Activated naive CD4-positive, alpha-beta T cell treated with anti-CD3 and anti-CD28 coated beads for 36 hours (primary cell): ENCODE results near the gene CARM1. TPM values are rescaled to one million over a fixed set of nuclear protein-coding genes. Genes with fewer than 3 reads are reported as not detected.

Experiments used
- CTCF ChIA-PET: fragments of 350-600 bp; sonication (Branson Sonifier 250); formaldehyde crosslinking; loops from one replicate; lab custom pipeline; 2021; ENCODE audit warnings: antibody characterized with exemption; lab: Charles Lee
- DNase-seq: peaks from one replicate; pipeline ENCODE4 v3.0.0-alpha.2; 2020
- H3K27ac Mint-ChIP-seq: one replicate; pipeline ENCODE4 v1.8.0; 2021; ENCODE audit warnings: mild to moderate bottlenecking, mixed read lengths
- H3K27me3 Mint-ChIP-seq: one replicate; pipeline ENCODE4 v1.8.0; 2021; ENCODE audit warnings: low read depth, mixed read lengths
- H3K36me3 Mint-ChIP-seq: one replicate; pipeline ENCODE4 v1.8.0; 2021; ENCODE audit warnings: low read depth, mixed read lengths
- H3K4me1 Mint-ChIP-seq: one replicate; pipeline ENCODE4 v1.8.0; 2021; ENCODE audit warnings: low read depth, mixed read lengths
- H3K4me3 Mint-ChIP-seq: one replicate; pipeline ENCODE4 v1.8.0; 2021; ENCODE audit warnings: mild to moderate bottlenecking, moderate library complexity, mixed read lengths
- H3K9me3 Mint-ChIP-seq: one replicate; pipeline ENCODE4 v1.8.0; 2021; ENCODE audit warnings: mixed read lengths
- intact Hi-C: fragments of 100-400 bp; cut with micrococcal nuclease; formaldehyde crosslinking; loops from one replicate; pipeline ENCODE4 v1.15.1; 2023
- total RNA-seq, 2 experiments: library from RNA; stranded (reverse); gene quantifications; one replicate each; pipeline ENCODE4 v1.2.3, GENCODE V29; 2021

The CARM1 gene
- total RNA-seq, 2 experiments from 2014 or later: 88.4 to 89.3 TPM

DNA sequence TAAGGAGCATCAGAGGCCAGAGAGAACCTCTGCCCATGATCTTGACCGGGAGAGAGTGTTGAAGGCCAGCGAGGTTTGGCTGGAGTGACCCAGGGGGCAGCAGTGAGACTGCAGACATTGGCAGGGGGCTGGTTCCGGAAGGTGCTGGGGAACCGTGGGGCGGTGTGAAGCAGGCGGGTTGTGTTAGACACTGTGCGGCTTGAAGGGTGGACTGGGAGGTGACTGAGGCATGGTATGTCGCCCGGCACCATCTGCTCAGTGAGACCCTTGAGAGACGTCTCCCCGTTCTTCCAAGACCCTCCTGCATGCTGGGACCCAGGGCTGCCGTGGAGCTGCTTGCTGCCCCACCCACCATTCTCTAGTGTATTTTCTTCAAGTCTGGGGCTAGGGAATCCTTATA lies 24.6 kb downstream of the CARM1 start:
- H3K27ac Mint-ChIP-seq: no peak overlapping the region
- no peak for DNase-seq
- peaks cover 12% of the 10 kb centered on the region for H3K4me1 Mint-ChIP-seq
- CTCF ChIA-PET: no interaction called here
- H3K9me3 Mint-ChIP-seq: no peaks in the 10 kb centered on the region
- intact Hi-C loops: no loop called here
- no peaks in the 10 kb centered on the region for H3K27me3 Mint-ChIP-seq
- H3K4me3 Mint-ChIP-seq: no peak overlapping the region
- H3K36me3 Mint-ChIP-seq: peaks cover 3% of the 10 kb centered on the region

DNA sequence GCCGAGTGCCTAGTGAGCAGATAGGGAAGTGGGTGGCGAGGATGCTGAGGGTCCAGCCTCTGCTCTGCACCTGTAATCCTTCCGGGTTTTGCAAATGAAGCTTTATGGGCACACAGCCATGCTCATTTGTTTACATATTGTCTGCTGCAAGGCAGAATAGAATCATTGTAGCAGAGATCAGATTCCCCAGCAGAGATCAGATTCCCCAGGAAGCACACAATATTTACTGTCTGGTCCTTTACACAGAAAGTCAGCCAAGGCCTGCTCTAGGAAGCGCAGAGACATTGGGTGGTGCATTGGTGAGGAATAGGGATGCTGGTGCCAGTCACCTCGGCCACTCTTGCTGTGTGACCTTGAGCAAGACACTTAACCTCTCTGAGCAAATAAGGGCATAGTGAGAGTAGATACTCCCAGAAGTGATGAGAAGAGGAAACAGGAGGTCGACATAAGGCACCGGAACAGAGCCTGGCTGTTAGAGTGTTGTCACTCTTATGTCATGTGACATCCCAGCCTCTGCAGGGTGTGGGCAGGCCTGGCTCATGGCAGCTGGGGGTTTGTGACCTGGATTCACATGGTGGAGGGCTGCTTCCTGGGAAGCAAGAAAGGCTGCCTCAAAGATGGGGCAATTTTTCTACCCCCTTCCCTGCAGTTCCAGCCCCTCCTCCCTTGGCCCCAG lies 25.6 kb downstream of the CARM1 start:
- H3K36me3 Mint-ChIP-seq: peaks cover 3% of the 10 kb centered on the region
- CTCF ChIA-PET: interaction anchor here (0.6 to 0.7 kb wide), 2 partner anchors 40 to 162 kb away, joined by 3 read pairs; no protein-coding TSS in a partner anchor
- H3K9me3 Mint-ChIP-seq: no peaks in the 10 kb centered on the region
- no peak overlapping the region for H3K4me3 Mint-ChIP-seq
- no peaks in the 10 kb centered on the region for H3K27me3 Mint-ChIP-seq
- no peak overlapping the region for H3K27ac Mint-ChIP-seq
- intact Hi-C loops: no loop called here
- H3K4me1 Mint-ChIP-seq: peaks cover 12% of the 10 kb centered on the region
- DNase-seq: no peak

DNA sequence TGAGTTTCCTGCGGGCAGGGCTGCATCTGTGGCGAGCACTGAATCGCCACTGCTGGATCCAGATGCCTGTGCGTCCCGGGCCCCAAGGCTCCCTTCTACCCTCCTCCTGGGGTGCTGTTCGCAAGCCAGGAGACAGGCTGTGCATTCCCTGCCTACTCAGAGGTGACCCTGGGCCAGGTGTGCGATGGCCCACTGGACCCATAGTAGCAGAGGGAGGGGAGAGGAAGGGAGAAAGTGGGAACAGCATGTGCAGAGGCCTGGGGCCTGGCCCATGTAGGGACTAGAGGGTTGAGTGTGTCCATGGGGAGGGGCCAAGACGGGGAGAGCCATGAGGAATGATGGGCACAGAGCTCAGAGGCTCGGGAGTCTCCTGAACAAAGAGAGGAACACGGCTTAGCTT lies 27.3 kb downstream of the CARM1 start:
- no peak overlapping the region for H3K4me3 Mint-ChIP-seq
- H3K27me3 Mint-ChIP-seq: no peaks in the 10 kb centered on the region
- peak overlapping the region; percentile 30 for H3K27ac Mint-ChIP-seq
- peaks cover 9% of the 10 kb centered on the region for H3K36me3 Mint-ChIP-seq
- intact Hi-C loops: no loop called here
- H3K9me3 Mint-ChIP-seq: peaks cover 1% of the 10 kb centered on the region
- no peak for DNase-seq
- CTCF ChIA-PET: no interaction called here
- peaks cover 12% of the 10 kb centered on the region for H3K4me1 Mint-ChIP-seq

- Mint-ChIP-seq H3K9me3 (peaks cover 1% of the 10 kb centered on the region), H3K4me1 (peaks cover 11% of the 10 kb centered on the region), H3K36me3 (peaks cover 9% of the 10 kb centered on the region), H3K4me3 (no peak overlapping the region), H3K27ac (no peak overlapping the region), H3K27me3 (no peaks in the 10 kb centered on the region)
- DNase-seq: no peak
- CTCF ChIA-PET: no interaction called here
- intact Hi-C loops: no loop called here
These were observed 27.8 kb downstream of the CARM1 start for GRCh38 chr19:10899151-10899653.

DNA sequence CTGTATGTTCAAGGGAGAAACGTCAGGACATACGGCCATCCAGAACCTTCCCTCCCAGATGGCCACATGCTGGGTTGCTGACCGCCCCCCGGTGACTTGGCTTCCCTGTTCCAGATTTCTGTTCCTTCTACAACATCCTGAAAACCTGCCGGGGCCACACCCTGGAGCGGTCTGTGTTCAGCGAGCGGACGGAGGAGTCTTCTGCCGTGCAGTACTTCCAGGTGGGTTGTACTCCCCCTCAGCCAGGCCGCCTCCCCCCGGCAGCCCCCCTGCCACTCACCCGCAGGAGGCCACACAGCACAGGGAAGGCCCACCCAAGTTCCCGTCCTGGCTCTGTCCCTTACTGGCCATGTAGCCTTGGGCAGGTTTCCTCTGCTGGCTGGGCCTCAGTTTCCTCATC lies 36.6 kb downstream of the CARM1 start:
- Mint-ChIP-seq H3K4me1 (no peaks in the 10 kb centered on the region), H3K9me3 (peaks cover under 1% of the 10 kb centered on the region), H3K4me3 (no peak overlapping the region), H3K36me3 (peaks cover 16% of the 10 kb centered on the region), H3K27ac (no peak overlapping the region), H3K27me3 (no peaks in the 10 kb centered on the region)
- no peak for DNase-seq
- CTCF ChIA-PET: no interaction called here
- intact Hi-C loops: no loop called here

GRCh38 chr19:10908380-10908960 lies 37.1 kb downstream of the CARM1 start:
- DNase-seq: no peak
- CTCF ChIA-PET: interaction anchor here (1.0 kb wide), 1 partner anchor 36 kb away, joined by 3 read pairs; no protein-coding TSS in a partner anchor
- Mint-ChIP-seq H3K4me1 (no peaks in the 10 kb centered on the region), H3K27me3 (no peaks in the 10 kb centered on the region), H3K9me3 (no peaks in the 10 kb centered on the region), H3K36me3 (peaks cover 14% of the 10 kb centered on the region), H3K27ac (no peak overlapping the region), H3K4me3 (no peak overlapping the region)
- intact Hi-C loops: no loop called here

- Mint-ChIP-seq H3K4me3 (no peak overlapping the region), H3K27me3 (no peaks in the 10 kb centered on the region), H3K36me3 (peaks cover 13% of the 10 kb centered on the region), H3K4me1 (no peaks in the 10 kb centered on the region), H3K27ac (no peak overlapping the region), H3K9me3 (no peaks in the 10 kb centered on the region)
- intact Hi-C loops: no loop called here
- no peak for DNase-seq
- CTCF ChIA-PET: no interaction called here
These were observed 40.4 kb downstream of the CARM1 start for GRCh38 chr19:10911579-10912363.

DNA sequence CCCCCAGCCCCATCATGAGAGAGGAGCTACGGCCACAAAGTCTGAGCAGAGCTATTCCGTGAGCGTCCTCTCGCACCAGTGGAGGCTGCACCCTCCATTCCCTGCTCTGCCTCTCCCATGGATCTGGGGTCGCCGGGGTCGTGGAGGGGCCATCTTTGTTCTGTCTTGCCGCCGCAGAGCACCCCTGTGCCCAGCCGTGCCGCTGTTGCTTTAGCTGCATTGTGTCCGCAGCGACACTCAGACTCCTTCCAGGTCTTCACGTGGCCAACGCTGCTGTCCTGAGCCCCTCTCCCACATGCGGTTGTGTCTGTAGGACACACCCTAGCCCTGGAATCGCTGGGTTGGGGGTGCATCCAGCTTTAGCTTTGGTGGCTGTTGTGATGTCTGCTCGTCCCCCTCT lies 41.3 kb downstream of the CARM1 start:
- intact Hi-C loops: no loop called here
- Mint-ChIP-seq H3K36me3 (peaks cover 13% of the 10 kb centered on the region), H3K4me3 (no peak overlapping the region), H3K27ac (no peak overlapping the region), H3K9me3 (no peaks in the 10 kb centered on the region), H3K27me3 (no peaks in the 10 kb centered on the region), H3K4me1 (no peaks in the 10 kb centered on the region)
- no peak for DNase-seq
- CTCF ChIA-PET: interaction anchor here (0.7 kb wide), 1 partner anchor 48 kb away, joined by 3 read pairs; no protein-coding TSS in a partner anchor

GRCh38 chr19:10913716-10914340 lies 42.5 kb downstream of the CARM1 start:
- Mint-ChIP-seq H3K27me3 (no peaks in the 10 kb centered on the region), H3K27ac (no peak overlapping the region)
- CTCF ChIA-PET: interaction anchor here (0.6 kb wide), 2 partner anchors 23 to 381 kb away, joined by 3 read pairs; no protein-coding TSS in a partner anchor

DNA sequence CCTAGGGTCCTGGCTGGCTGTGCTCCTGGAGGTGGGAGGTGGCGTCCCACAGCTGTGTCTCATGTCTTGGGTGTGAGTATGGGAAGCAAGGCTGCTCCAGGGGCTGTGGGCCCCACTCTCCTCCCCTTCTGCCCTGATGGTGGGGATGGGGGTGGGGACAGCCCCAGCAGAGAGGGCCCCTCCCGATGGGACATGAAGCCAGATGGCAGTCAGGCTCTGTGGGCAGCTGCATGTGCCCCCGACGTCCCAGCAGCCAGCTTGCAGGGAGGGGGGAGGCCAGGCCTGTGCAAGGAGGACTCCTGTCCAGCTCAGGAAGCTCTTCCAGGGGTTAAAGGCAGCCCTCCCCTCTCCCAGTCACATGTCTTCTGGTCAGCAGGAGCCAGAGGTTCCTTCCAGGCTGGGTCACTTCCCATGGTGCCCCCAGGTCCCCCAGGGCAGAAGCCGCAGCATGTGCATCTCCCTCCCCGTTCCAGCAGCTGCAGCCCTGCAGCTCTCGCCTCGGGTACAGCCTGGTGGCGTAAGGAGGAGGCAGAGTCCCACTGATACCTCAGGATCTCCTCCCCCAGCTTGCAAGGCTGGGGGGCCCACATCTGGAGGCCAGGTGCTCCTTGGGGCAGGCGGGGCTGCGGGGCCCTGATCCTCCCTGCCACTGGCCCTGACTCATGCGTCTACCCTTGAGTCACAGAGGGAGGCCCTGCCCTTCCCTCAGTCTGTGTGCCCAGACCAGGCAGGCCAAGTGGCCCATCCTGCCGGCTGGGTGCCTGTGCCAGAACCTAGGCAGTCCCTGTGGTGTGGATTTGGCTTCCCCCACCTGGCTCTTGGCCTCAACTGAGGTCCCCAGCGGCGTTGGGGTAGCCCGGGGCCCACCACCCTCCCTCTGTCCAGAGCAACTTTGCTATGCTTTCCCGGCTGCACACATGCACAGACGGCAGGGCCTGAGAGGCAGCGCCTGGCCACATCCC lies 44.1 kb downstream of the CARM1 start:
- intact Hi-C loops: no loop called here
- Mint-ChIP-seq H3K36me3 (peaks cover 10% of the 10 kb centered on the region), H3K27ac (no peak overlapping the region), H3K4me3 (no peak overlapping the region), H3K9me3 (no peaks in the 10 kb centered on the region), H3K4me1 (no peaks in the 10 kb centered on the region), H3K27me3 (no peaks in the 10 kb centered on the region)
- no peak for DNase-seq
- CTCF ChIA-PET: interaction anchor here (0.6 to 1.1 kb wide), 2 partner anchors 120 to 184 kb away, joined by 3 read pairs; no protein-coding TSS in a partner anchor

More at GRCh38 chr19:10913716-10914340, 42.5 kb downstream of the CARM1 start:
- peaks cover 10% of the 10 kb centered on the region for H3K36me3 Mint-ChIP-seq
- H3K9me3 Mint-ChIP-seq: no peaks in the 10 kb centered on the region
- no peaks in the 10 kb centered on the region for H3K4me1 Mint-ChIP-seq
- no peak overlapping the region for H3K4me3 Mint-ChIP-seq
- intact Hi-C loops: no loop called here
- DNase-seq: no peak

GRCh38 chr19:10916602-10917001 lies 45.2 kb downstream of the CARM1 start:
- no peak overlapping the region for H3K4me3 Mint-ChIP-seq
- no peaks in the 10 kb centered on the region for H3K9me3 Mint-ChIP-seq
- H3K27ac Mint-ChIP-seq: no peak overlapping the region
- CTCF ChIA-PET: interaction anchor here (0.6 to 1.5 kb wide), 3 partner anchors 16 to 185 kb away, joined by 3 to 4 read pairs (median 3); no protein-coding TSS in a partner anchor
- no peaks in the 10 kb centered on the region for H3K4me1 Mint-ChIP-seq
- intact Hi-C loops: no loop called here
- no peaks in the 10 kb centered on the region for H3K27me3 Mint-ChIP-seq
- no peak for DNase-seq
- H3K36me3 Mint-ChIP-seq: peaks cover 13% of the 10 kb centered on the region
